ENCODE results near the gene PALMD. TPM values are rescaled to one million over a fixed set of nuclear protein-coding genes. Genes with fewer than 3 reads are reported as not detected.

The PALMD gene
- total and polyA plus RNA-seq, 2 of the 8 experiments (the other 6 are each of a cell fraction or from before 2014, with no cell fraction given) = not detected

- H3K9me3 ChIP-seq (ENCODE audit: insufficient read depth in 2 of 2, low read depth in 1 of 2, low read length in 1 of 2) = no peaks in the 10 kb centered on the region
- no peak overlapping the region for H2AFZ ChIP-seq (ENCODE audit: low read length)
- FAIRE-seq = no peak
- H2BK12ac ChIP-seq (ENCODE audit: low read depth, low read length) = no peak overlapping the region
- H2BK15ac ChIP-seq (ENCODE audit: low read length) = no peak overlapping the region
- H3K56ac ChIP-seq (replicated peaks; ENCODE audit: insufficient read length, low read depth, low read length) = no peak overlapping the region
- no peak overlapping the region for H3K4me2 ChIP-seq (ENCODE audit: insufficient read depth in 1 of 2, low read depth in 2 of 2, low read length in 2 of 2)
- H3K79me1 ChIP-seq (ENCODE audit: low read depth, low read length) = no peaks in the 10 kb centered on the region
- H3K4ac ChIP-seq (replicated peaks; ENCODE audit: insufficient read length, low read depth, low read length) = no peak overlapping the region
- H3K4me3 ChIP-seq (ENCODE audit: extremely low read depth in 1 of 4, insufficient read depth in 2 of 4, low read depth in 3 of 4, low read length in 4 of 4) = no peak overlapping the region
- no peaks in the 10 kb centered on the region for H3K27me3 ChIP-seq (replicated peaks in 1 of 4; ENCODE audit: control insufficient read depth in 3 of 4, extremely low read depth in 1 of 4, insufficient read depth in 3 of 4, low read length in 3 of 4)
- H3K9ac ChIP-seq (replicated peaks in 1 of 4; ENCODE audit: extremely low read depth in 1 of 4, low read depth in 3 of 4, low read length in 3 of 4) = no peak overlapping the region
- no peak overlapping the region for H4K8ac ChIP-seq (ENCODE audit: extremely low read depth, insufficient read depth, low read length)
- H3K14ac ChIP-seq (ENCODE audit: insufficient read length) = no peak overlapping the region
- no peak overlapping the region for H2BK120ac ChIP-seq (replicated peaks; ENCODE audit: low read depth, low read length)
- H3K27ac ChIP-seq (ENCODE audit: low read depth, low read length) = no peak overlapping the region
- DNase-seq (ENCODE audit: low read depth in 1 of 2, low spot score in 2 of 2) = no peak
- POLR2A ChIA-PET (ENCODE audit: partially characterized antibody) = no interaction called here
- no peaks in the 10 kb centered on the region for H3K23me2 ChIP-seq (ENCODE audit: low read depth, low read length)
- H2BK5ac ChIP-seq (ENCODE audit: low read depth, low read length) = no peak overlapping the region
- H3K4me1 ChIP-seq (replicated peaks in 1 of 4; ENCODE audit: control insufficient read depth in 3 of 4, insufficient read depth in 4 of 4, low read length in 3 of 4) = no peaks in the 10 kb centered on the region
- 66% methylated on average over 3 of the region's 3 CpGs; no CpG with 5 or more reads in 1 of the 2 experiments for WGBS, 2 experiments (ENCODE audit: extremely low coverage in 1 of 2, insufficient coverage in 1 of 2, insufficient read length in 1 of 2, insufficient replicate concordance in 2 of 2, low coverage in 1 of 2, low lambda C conversion rate in 2 of 2, missing lambda C conversion rate in 1 of 2)
- TF ChIP-seq ATF3 (IDR thresholded peaks at IDR 0.05; ENCODE audit: insufficient read depth, low read depth, low read length) = no peak
- no peak for TF ChIP-seq TBP (IDR thresholded peaks at IDR 0.05; ENCODE audit: low read depth, low read length)
- TF ChIP-seq PHF8 (conservative IDR thresholded peaks at IDR 0.05; ENCODE audit: low read depth, low read length) = no peak
- TF ChIP-seq RXRA (IDR thresholded peaks at IDR 0.05; ENCODE audit: insufficient read depth, low read depth, low read length) = no peak
- no peak for TF ChIP-seq KDM4A (IDR thresholded peaks at IDR 0.05; ENCODE audit: low read depth, low read length, severe bottlenecking)
- TF ChIP-seq POLR2A (IDR thresholded peaks at IDR 0.05; ENCODE audit: control extremely low read depth in 1 of 2, low read depth in 2 of 2, low read length in 2 of 2) = no peak
- no peaks in the 10 kb centered on the region for H3K36me3 ChIP-seq (ENCODE audit: control insufficient read depth in 2 of 4, insufficient read depth in 4 of 4, low read length in 3 of 4)
- no peak overlapping the region for H4K91ac ChIP-seq (replicated peaks; ENCODE audit: insufficient read length, low read length)
- no peak overlapping the region for H3K18ac ChIP-seq (ENCODE audit: extremely low read depth, low read length)
- CTCF ChIA-PET (ENCODE audit: partially characterized antibody) = interaction anchor here (0.9 to 3.4 kb wide), 4 partner anchors 16 to 186 kb away, joined by 3 to 20 read pairs (median 3); no protein-coding TSS in a partner anchor
- no peak overlapping the region for H3K23ac ChIP-seq (ENCODE audit: insufficient read length)
- H2AK5ac ChIP-seq (ENCODE audit: low read depth, low read length) = no peak overlapping the region
- H4K5ac ChIP-seq (ENCODE audit: insufficient read length, low read depth, low read length) = no peak overlapping the region
- H3K79me2 ChIP-seq (ENCODE audit: control insufficient read depth in 1 of 2, insufficient read depth in 2 of 2, low read length in 2 of 2) = no peaks in the 10 kb centered on the region
- H4K20me1 ChIP-seq (replicated peaks in 1 of 2; ENCODE audit: control insufficient read depth in 1 of 2, insufficient read depth in 2 of 2, low read length in 2 of 2) = no peaks in the 10 kb centered on the region
- H2BK20ac ChIP-seq (ENCODE audit: low read length) = no peak overlapping the region
Measured at GRCh38 chr1:99662539-99663080, 16.7 kb downstream of the PALMD start.
